Tracheal epithelial cell (primary cell): Measurements from ENCODE around the gene TUBA8. TPM values are rescaled to one million over a fixed set of nuclear protein-coding genes. Genes with fewer than 3 reads are reported as not detected.

Experiments
- total RNA-seq: library from RNA; depleted of rRNA; stranded (reverse); fragments of >200 nt; gene quantifications from 2 replicates; pipeline ENCODE4 v1.2.1, GENCODE V29; 2014

Gene TUBA8
- total RNA-seq = not detected in 2 replicates

DNA sequence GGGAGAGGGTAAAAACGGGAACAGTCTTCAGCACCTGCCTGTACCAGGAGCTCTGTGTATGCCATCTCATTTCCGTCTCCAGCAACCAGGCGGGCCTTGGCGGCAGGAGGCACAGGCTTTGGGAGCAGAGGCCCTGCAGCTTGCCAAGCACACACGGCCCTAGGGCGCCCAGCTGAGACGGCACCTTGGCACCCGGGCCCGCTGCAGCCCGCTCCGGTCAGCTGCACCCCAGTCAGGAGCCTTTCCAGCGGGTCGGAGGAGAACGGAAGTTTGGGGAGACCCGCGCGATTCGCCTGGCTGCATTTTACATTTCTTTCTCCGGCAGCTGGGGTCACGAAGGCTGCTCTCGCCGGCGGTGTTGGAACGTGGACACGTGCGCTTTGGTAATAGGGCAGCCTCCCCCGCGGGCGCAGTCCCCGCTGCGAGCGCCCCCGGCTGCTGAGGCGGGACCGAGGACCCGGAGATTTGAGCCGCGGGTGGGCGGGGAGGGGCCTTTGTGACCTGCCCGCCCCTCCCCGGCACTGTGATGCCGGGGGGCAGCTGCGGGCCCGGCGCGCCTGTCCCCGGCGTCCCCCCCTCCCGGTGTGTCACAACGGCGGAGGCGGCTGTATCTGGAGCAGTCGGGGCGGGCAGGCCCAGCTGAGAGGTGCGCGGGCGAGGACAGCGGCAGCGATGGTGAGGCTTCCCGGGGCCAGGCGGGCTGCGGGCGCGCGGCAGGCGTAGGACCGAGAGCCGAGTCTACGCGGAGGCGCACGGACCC is at the start of gene TUBA8:
TSS of gene TUBA8 (plus strand) at position 616 of the 760 bp plus-strand sequence. CDS start at position 673, 57 bp downstream.

DNA sequence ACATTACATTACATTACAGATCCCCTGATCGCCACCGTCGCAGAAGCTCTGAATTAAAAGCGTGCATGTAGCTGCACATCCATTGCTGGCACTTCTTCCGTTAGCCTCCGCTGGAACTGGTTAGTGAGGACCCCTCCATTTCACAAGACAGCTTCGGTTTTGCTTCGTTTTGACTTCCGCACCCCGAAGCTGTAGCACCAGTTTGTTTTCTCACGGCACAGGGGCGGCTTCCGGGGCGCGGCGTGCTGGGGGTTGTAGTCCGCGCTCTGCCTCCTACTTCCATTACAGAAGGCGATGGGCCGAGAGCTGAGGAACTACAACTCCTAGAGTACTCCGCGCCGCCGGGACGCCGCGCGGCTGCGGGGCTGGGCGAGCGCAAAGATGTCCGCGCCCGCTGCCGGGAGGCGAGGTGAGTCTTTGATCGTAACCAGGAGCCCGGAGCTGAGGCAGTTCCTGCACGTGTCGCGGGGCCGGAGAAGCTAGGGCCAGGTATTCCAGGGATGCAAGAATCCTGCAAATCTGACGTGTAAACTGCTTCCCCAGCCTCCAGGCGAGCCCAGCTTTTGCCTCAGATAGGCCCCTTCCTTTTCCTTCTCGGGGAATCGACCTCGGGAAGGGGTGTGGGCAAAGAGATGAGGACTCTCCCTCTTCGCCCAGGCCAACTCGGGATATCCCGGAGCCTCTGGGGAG is 32.8 kb upstream of the TUBA8 start, which contains the start of gene PEX26:
TSS of gene PEX26 (plus strand) at position 352 of the 690 bp plus-strand sequence. CDS start 387 bp downstream, outside the sequence.

Other genes starting within 250 kb of the TUBA8 start
- 14.3 and 24.1 TPM in 2 replicates for gene MICAL3, start 86.2 kb upstream of the TUBA8 start, total RNA-seq
- gene PEX26, start 32.8 kb upstream of the TUBA8 start, total RNA-seq = 16.2 and 28.7 TPM in 2 replicates
- 6.2 and 6.3 TPM in 2 replicates for gene USP18, start 39.4 kb downstream of the TUBA8 start, total RNA-seq